ENCODE measurements around the gene HAVCR1.
"Not testable (repeated sequence)": the region's sequence is repeated elsewhere in the genome, so short reads cannot be mapped to it uniquely, and the experiment has no call there.

Gene HAVCR1

DNA sequence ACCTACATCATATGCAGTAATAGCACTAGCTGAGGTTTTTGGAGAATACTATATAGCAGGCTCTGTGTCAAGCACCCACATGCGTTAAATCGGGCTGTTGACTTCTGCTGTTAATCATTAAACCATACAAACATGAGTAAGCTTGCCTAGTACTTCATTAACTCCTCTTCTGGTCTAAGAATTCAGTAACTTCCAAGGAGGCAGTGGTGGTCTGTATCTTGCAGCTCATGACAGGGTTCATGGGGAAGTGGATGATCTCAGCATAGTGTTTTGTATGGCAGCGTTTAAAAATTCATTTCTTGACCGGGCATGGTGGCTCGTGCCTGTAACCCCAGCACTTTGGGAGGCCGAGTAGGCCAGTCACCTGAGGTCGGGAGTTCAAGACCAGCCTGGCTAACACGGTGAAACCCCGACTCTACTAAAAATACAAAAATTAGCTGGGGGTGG, at the start of gene HAVCR1:
Gene HAVCR1 (minus strand): TSS at position 24 of the 447 bp plus-strand sequence. CDS start 1,173 bp downstream, outside the sequence.
- no peak for DNase-seq (ENCODE audit: low read depth in 3 of 3)

DNA sequence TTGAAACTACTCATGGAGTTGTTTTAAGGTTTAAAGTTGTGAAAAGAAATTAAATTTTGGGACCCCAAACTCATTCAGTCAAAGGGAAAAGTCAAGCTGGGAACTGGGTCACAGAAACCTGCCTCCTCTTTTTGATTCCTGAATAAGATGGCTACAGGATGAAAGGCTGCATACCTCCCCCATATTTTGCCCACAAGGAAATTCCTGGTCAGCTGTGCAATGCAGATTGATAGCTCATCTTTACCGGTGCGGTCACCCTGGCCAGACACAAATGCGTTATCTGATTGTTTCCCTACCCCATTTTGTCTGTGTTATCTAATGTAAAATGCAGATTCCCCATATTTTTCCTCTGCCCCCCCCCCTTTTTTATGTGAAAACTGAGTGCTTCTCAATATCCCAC, 48.6 kb upstream of the HAVCR1 start:
- no peak for DNase-seq (ENCODE audit: low read depth in 3 of 3)

DNA sequence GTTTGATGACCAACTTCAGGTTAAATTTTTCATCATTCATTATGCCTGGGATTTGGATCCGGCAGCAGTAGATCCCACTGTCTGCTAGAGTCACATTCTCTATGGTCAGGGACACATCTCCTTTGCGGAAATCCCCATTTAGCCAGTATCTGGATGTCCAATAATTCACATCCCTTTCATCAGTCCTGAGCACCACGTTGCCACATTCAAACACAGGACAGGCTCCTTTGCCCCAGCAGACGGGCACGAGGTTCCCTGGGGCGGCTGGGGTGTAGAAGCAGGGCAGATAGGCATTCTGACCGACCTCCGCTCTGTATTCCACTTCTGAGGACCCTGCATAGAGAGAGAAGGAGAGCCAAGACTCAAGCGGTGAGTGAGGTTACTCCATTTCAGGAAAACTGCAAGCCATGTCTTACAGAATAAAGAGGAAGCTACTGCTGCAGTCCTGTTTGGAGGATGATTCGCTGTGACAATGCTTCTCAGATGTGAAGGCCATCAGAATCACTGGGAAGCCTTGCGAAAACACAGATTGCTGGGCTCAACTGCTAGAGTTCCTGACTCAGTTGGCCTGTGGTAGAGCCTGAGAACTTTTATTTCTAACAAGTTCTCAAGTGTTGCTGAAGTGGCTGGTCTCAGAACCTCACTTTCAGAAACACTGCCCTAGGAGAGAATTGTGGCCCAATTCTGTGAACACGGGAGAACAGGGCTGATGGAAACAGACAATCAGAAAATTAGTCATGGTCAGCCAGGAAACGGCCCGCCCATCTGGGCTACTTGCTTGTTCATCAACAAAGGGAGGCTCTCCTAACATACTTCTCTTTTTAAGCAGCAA, 47.9 kb upstream of the HAVCR1 start:
- DNase-seq (ENCODE audit: low read depth in 3 of 3), result no peak

DNA sequence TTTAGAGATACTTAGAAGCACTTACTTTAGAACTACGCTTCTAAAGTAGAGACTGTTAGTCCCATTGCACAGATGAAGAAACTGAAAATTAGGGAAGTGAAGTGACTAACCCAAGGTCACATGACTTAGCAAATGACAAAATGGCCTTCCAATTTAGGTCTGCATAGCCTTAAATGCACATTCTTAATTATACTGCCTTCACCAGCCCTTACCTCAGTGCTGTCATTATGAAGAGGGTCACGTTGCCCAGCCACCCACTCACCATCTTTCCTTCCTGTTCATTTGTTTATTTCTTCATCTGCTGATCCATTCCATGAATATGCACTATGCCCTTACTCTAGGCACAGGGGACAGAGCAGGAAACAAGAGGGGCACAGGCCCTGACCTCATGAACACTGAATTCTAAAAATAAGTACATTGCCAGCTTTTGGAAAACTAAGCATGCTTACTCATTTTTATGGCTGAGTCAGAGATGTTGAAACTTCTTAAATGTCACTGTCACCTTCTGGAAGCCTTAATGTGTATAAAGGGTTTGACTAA, 41.3 kb upstream of the HAVCR1 start:
- no peak for DNase-seq (ENCODE audit: low read depth in 3 of 3)

DNA sequence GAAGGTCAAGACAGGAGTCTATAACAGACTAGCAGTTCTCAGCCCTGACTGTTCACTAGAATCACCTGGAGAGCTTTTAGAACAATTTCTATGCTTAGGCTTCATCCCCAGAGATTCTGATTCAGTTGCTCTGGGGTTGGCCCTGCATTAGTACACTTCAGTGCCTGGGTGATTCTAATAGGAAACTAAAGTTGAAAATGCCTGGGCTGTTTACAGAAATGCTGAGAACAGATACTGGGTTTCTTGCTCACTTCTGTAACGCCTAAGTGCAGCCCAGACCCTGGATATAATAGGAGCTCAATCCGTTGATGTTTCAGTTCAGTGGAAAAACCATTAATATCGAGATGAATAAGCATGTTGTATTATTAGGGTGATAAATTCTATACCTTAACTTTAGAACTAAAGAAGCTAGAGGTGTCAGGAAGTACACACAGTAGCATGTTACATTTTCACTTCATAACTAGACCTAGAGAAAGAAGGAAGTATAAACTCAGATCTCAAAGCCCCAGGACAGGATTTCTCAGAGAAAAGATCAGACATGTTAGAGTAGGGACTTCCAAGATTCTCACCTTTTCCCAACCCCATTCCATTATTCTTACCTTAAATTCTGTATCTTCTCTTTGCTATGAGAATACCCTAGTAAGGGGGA, 29.6 kb upstream of the HAVCR1 start:
- no peak for DNase-seq (ENCODE audit: low read depth in 3 of 3)

DNA sequence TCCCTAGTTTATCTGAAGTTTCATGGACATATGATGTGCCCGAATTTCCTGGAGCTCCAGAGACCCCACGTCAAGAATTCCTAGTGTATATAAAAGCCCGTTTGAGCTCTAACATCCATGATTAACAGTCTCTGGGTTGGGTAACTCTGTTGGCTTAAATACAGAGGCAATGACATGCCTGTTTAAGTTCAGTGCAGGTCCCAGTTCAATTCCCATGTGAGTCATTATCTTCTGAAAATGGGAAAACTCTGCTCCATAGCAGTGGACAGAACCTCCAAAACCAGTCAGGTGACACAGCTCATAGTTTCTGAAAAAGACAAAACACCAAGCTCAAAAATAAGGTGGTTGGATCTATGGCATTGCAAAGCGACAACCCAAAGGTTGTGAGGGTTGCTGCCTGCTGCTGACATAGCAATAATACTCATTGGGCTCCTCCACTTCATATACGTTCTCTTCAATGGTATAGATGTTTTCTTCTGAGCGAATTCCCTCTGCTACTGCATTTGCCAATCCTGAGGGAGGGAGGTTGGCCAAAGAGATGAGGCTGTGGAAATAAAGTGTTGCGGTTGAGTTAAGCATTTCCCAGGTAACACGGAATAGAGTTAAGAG, 27.9 kb upstream of the HAVCR1 start:
- no peak for DNase-seq (ENCODE audit: low read depth in 3 of 3)

DNA sequence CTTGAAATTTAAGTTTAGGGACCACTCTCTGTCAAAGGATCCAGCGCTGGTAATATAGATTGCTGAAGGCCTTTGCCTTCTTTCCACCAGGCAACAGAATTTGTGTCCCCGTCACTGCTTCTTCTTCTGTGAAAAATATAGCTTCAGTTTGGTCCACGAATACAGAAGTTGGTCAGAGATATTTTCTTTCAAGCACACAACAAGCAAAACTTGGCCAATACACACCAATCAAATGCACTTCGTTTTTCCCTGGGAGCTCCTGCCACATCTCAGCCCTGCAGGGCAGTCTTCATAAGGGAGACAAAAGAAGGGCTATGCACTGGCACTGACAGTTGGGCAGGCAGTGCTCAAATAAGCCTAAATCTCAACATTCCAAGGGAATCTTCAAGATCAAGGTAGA, 27.0 kb upstream of the HAVCR1 start:
- DNase-seq (ENCODE audit: low read depth in 3 of 3), result no peak

DNA sequence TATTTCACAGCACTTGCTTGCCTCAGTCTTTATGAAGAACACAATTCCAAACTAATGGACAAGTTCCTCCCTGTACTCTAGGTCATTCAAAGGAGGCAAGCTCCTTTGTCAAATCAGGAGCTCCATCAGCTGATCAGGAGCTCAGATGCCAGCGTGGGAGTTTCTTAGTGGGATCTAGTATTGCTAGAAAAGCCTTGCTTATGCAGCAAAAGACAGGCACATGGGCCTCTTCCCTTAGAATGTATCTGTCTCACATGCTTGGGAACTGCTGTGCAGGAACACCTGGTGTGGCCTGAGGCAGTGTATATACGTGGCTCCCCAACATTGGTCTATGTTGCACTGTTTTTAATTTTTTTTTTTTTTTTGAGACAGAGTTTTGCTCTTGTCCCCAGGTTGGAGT, 21.4 kb upstream of the HAVCR1 start:
- DNase-seq (ENCODE audit: low read depth in 3 of 3), result no peak

DNA sequence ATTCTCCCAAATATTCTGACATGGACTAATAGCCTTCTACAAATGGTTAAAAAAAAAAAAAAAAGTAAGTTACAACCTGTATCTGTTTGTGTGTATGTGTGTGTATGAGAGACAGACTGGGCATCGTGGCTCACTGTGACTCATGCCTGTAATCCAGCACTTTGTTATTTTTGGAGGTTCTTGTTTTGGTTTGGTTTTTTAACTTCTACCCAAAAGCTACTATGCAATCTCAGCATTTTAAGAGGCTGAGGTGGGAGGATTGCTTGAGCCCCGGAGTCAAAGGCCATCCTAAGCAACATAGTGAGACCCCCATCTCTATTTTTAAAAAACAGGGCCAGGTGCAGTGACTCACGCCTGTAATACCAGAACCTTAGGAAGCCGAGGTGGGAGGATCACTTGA, 17.6 kb upstream of the HAVCR1 start:
- DNase-seq (ENCODE audit: low read depth in 3 of 3), result no peak

DNA sequence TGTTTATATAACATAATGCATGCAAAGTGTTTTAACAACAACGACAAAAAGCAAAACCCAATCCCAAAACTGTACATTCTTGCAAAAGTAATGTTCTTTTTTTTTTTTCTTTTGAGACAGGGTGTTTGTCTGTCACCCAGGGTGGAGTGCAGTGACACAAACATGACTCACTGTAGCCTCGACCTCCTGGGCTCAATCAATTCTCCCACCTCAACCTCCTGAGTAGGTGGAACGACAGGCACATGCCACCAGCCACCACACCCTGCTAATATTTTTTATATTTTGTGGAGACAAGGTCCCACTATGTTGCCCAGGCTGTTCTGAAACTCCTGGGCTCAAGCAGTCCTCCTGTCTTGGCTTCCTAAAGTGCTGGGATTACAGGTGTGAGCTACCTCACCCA, 13.6 kb upstream of the HAVCR1 start:
- DNase-seq (ENCODE audit: low read depth in 3 of 3), result no peak

DNA sequence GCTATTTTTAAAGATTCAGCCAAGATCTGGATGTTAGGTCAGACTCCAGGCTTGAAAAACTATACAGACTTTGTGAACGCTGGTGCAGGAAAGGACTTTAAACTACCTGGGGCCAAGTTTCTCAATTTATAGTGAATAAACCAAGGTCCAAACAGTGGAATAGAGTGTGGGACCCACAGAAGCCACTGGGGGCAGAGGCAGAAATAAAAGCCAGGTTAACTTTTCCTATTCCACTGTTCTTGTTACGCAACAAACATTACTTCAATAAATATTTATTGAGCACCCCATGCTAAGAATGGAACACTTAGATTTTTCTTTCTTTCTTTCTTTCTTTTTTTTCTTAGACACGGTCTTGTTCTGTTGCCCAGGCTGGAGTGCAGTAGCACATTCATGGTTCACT, 11.0 kb upstream of the HAVCR1 start:
- no peak for DNase-seq (ENCODE audit: low read depth in 3 of 3)

DNA sequence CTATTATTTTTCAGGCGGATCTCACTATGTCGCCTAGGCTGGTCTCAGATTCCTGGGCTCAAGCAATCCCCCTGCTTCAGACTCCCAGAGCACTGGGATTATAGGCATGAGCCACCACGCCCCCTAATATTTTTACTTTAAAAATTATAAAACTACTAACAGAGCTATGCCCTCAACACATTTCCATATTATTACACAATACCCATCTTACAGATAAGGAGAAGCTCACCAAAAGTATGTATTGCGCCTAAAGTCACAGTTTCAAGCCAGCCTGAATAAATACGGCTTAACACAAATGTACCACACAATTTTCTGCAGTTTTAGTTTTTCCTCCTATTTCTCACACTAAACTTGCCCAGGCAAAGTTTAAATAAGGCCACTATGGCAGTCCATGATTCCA, 9.9 kb upstream of the HAVCR1 start:
- DNase-seq (ENCODE audit: low read depth in 3 of 3), result no peak

DNA sequence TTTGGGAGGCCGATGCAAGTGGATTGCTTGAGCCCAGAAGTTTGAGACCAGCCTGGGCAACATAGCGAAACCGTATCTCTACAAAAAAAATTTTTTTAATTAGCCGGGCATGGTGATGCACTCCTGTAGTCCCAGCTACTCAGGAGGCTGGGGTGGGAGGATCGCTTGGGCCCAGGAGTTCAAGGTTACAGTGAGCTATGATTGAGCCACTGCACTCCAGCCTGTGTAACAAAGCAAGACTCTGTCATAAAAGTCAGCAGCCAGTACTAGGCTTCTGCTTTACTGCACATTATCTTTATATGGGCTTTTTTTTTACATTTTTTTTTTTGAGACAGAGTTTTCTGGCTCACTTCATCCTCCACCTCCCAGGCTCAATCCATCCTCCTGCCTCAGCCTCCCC, 9.4 kb upstream of the HAVCR1 start:
- no peak for DNase-seq (ENCODE audit: low read depth in 3 of 3)

DNA sequence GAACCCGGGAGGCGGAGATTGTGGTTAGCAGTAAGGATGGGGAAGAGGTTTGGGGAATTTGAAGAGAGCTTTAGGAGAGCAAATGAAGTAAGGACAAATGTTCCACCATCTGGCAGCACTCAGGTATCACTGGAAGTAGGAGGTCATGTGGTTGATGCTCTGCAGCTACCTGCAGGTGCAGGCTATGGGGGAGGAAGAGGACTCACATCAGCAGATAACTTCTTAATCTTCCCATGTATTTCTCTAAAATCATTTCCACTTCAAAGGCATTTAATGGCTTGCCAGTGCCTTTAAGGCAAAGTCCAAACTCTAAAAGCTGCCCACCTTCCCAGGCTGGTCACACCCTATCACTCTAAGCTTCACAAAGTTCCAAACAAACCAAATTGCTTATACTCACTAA, 8.1 kb upstream of the HAVCR1 start:
- no peak for DNase-seq (ENCODE audit: low read depth in 3 of 3)

DNA sequence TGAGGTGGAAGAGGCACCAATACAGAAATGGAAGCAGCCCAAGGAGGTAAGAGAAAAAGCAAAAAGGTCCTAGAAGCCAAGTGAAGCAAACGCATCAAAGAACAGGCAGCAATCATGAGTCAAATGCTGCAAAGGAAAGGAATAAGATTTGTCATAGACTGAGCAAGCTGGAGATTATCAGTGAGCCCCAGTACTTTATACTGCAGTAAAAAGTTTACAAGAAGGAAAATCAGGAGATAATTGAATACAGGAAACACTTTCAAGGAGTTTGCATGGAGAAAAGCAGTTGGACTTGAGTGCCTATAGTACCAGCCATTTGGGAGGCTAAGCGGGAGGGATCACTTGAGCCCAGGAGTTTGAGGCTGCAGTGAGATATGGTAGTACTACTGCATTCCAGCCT, 7.2 kb upstream of the HAVCR1 start:
- DNase-seq (ENCODE audit: low read depth in 3 of 3), result no peak

DNA sequence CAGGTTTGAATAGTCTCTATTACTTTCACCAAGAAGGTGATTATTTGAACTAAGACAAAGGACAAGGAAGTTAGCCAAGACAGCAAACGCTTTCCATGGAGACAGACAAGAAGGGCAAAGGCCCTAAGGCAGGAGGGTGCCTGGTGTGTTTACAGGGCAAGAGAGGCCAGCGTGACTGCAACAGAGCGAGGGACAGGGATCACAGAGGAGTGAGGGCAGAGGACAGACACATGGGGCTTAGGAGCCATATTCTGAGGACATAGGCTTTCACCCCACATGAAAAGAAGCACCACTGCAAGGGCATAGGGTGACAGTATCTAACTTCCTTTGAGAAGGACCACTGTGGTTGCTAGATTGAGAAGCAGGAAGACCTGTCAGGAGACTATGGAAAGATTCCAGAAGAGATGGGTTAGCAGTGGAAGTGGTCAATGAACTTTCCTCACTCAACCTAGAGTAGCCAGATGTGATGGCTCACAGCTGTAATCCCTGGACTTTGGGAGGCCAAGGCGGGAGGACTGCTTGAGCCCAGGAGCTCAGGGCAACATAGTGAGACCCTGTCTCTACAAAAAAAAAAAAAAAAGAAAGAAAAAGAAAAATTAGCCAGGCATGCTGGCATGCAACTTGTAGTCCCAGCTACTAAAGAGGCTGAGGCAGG, 5.0 kb upstream of the HAVCR1 start:
- DNase-seq (ENCODE audit: low read depth in 3 of 3), result no peak

DNA sequence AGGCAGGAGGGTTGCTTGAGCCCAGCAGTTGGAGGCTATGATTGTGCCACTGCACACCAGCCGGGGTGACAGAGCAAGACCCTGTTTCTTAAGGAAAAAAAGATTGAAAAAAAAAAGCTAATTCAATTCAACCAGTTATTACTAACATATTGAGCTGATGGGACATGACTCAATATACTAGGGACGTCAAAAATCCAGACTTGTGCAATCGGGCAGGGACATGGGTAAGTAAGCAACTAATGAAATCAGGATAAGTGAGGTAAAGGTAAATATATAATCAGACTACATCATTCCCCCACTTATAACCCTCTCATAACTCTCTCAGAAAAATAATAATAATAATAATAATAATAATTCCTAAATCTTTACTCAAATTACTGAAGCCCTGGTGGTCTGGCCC, 975 bp upstream of the HAVCR1 start:
- no peak for DNase-seq (ENCODE audit: low read depth in 3 of 3)

DNA sequence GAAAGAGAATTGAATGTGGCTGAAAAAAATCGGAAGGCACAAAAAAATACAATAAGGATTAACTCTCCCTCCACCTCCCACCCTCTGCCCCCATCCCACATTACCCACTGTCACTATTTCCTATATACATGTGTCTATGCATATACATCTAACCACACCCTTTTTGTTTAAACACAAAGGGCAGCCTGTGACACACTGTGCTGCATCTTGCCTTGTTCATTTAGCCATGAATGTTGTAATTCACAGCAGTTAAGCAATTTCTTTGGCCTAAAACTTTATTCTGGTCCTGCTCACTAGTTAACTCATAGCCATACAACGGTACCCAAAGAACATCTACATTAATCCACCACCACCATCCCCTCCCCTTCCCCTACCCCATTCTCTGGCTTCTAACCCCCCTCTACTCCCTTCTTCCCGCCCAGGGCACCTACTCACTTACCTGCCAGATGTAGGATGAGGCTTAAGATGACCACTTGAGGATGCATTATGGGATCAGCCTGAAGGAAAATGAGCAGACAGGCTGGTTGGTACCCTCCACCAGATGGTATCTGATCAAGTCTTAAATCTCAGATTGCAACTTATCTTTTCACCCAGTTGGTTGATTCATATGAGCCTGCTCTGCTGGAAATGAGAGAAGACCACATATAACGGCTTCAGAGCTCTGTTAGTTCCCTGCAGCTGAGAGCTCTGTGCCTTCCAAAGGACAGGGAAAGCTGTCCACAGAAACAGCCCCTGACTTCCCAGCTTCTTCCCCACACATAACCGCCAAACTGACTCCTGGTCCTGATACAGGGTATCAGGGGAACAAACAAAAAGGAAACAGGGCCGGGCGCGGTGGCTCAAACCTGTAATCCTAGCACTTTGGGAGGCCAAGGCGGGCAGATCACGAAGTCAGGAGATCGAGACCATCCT, 1.2 kb downstream of the HAVCR1 start:
- no peak for DNase-seq (ENCODE audit: low read depth in 3 of 3)

DNA sequence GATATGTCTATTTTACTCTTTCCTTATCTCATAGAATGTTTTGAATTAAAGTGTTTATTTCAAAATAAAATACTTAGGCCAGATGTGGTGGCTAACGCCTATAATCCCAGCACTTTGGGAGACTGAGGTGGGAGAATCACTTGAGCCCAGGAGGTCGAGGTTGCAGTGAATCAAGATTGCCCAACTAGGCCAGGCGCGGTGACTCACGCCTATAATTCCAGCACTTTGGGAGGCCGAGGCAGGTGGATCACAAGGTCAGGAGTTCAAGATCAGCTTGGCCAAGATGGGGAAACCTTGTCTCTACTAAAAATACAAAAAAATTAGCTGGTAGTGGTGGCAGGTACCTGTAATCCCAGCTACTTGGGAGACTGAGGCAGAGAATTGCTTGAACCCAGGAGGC, 2.1 kb downstream of the HAVCR1 start:
- DNase-seq (ENCODE audit: low read depth in 3 of 3), result not testable (repeated sequence)

DNA sequence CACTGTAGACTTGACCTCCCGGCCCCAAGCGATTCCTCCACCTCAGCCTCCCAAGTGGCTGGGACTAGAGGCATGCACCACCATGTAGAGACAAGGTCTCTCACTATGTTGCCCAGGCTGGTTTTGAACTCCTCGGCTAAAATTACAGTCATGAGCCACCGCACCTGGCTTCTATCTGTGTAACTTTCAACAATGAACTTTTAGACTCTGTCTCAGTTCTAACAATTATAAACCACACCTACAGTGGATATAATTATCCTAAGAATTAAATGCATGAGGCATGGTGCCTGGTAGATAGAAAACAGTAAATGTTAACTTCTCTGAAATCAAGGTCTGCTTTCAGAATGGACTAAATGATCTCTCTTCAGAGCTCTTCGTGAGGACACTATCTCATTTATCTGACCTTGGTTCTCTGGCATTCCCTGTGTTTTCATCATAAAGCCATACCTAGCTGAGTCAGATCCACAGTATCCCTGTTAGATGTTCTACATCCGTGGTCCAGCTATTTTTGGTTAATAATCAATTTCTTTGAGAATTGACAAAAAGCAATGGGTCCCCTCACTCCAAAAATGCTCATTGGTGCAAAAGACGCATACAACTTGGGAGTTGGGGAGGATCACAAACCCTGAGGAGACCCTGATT, 7.2 kb downstream of the HAVCR1 start:
- DNase-seq (ENCODE audit: low read depth in 3 of 3), result no peak

DNA sequence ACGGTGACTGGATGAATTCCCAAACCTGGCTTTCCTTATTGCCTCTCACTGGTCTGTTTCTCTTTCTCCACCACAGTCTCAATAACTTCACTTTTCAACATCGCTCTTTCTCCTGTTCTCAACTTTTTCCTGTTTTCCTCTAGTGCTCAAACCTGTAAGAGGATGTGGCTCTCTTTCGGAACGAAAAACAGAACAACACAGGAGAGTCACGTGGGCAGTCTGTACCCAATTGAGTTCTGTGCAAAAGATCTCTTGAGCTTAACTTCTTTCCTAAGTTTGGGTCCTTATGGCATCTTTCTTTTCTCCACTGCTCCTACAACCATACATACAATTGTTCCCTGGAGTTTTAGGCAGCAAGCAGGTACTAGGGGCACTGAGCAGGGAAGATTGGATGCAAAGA, 8.9 kb downstream of the HAVCR1 start:
- DNase-seq (ENCODE audit: low read depth in 3 of 3), result no peak

All from stimulated activated CD4-positive, alpha-beta T cell treated with anti-CD3 and anti-CD28 coated beads, TNF-alpha, amount 100 ng/mL, for 4 hours (primary cell).